HL-60 (cell line): Measurements from ENCODE around the gene ALDH1A2.

ENCODE experiments used
- POLR2AphosphoS5 ChIP-seq: IDR thresholded peaks from 2 replicates; pipeline ENCODE4 v1.6.1; 2012; ENCODE audit warnings: low read depth
- SPI1 ChIP-seq: IDR thresholded peaks from 2 replicates; pipeline ENCODE4 v1.6.1; 2012; ENCODE audit warnings: low read depth, mild to moderate bottlenecking, borderline replicate concordance
- TF ChIP-seq, protein P1 (sequence below): IDR thresholded peaks from one replicate; pipeline ENCODE4 v1.5.1; 2011; ENCODE audit warnings: low read length, control low read depth, inconsistent platforms; ENCODE audit not compliant: insufficient read depth
- TF ChIP-seq, protein P2 (sequence below): IDR thresholded peaks from 2 replicates; pipeline ENCODE4 v1.6.1; 2012; ENCODE audit warnings: low read depth; ENCODE audit not compliant: insufficient replicate concordance

GRCh38 chr15:57969996-57970395, 95.5 kb downstream of the ALDH1A2 start:
- TF ChIP-seq, protein P1, sequence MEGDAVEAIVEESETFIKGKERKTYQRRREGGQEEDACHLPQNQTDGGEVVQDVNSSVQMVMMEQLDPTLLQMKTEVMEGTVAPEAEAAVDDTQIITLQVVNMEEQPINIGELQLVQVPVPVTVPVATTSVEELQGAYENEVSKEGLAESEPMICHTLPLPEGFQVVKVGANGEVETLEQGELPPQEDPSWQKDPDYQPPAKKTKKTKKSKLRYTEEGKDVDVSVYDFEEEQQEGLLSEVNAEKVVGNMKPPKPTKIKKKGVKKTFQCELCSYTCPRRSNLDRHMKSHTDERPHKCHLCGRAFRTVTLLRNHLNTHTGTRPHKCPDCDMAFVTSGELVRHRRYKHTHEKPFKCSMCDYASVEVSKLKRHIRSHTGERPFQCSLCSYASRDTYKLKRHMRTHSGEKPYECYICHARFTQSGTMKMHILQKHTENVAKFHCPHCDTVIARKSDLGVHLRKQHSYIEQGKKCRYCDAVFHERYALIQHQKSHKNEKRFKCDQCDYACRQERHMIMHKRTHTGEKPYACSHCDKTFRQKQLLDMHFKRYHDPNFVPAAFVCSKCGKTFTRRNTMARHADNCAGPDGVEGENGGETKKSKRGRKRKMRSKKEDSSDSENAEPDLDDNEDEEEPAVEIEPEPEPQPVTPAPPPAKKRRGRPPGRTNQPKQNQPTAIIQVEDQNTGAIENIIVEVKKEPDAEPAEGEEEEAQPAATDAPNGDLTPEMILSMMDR = no peak
- TF ChIP-seq, protein P2, sequence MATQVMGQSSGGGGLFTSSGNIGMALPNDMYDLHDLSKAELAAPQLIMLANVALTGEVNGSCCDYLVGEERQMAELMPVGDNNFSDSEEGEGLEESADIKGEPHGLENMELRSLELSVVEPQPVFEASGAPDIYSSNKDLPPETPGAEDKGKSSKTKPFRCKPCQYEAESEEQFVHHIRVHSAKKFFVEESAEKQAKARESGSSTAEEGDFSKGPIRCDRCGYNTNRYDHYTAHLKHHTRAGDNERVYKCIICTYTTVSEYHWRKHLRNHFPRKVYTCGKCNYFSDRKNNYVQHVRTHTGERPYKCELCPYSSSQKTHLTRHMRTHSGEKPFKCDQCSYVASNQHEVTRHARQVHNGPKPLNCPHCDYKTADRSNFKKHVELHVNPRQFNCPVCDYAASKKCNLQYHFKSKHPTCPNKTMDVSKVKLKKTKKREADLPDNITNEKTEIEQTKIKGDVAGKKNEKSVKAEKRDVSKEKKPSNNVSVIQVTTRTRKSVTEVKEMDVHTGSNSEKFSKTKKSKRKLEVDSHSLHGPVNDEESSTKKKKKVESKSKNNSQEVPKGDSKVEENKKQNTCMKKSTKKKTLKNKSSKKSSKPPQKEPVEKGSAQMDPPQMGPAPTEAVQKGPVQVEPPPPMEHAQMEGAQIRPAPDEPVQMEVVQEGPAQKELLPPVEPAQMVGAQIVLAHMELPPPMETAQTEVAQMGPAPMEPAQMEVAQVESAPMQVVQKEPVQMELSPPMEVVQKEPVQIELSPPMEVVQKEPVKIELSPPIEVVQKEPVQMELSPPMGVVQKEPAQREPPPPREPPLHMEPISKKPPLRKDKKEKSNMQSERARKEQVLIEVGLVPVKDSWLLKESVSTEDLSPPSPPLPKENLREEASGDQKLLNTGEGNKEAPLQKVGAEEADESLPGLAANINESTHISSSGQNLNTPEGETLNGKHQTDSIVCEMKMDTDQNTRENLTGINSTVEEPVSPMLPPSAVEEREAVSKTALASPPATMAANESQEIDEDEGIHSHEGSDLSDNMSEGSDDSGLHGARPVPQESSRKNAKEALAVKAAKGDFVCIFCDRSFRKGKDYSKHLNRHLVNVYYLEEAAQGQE = no peak
- no peak for TF ChIP-seq SPI1
- no peak for TF ChIP-seq POLR2AphosphoS5
